GM23338 (cell line): Measurements from ENCODE around the gene RAPGEF3. TPM values are rescaled to one million over a fixed set of nuclear protein-coding genes. Genes with fewer than 3 reads are reported as not detected.

Experiments used
- ATAC-seq: fragments of 200-7000 bp; cut with Tn5 transposase; 3 replicates; pipeline ENCODE4 v1.9.1; 2020
- DNase-seq: peaks from one replicate; pipeline ENCODE4 v3.0.0-alpha.2; 2015; ENCODE audit warnings: low spot score
- H2AFZ ChIP-seq: fragments of 200-600 bp; sonication (generic); 2 replicates; pipeline ENCODE4 v1.8.0; 2016; ENCODE audit warnings: antibody characterized with exemption, mild to moderate bottlenecking, moderate library complexity
- H3F3A ChIP-seq: fragments of 200-600 bp; sonication (generic); replicated peaks from 2 replicates; pipeline ENCODE4 v1.8.0; 2017; ENCODE audit warnings: antibody characterized with exemption, mixed run types, low read depth
- H3K27ac ChIP-seq: fragments of 200-600 bp; sonication (generic); 2 replicates; pipeline ENCODE4 v1.6.1; 2016; ENCODE audit warnings: low read depth
- H3K27me3 ChIP-seq: fragments of 200-600 bp; sonication (generic); 2 replicates; pipeline ENCODE4 v1.8.0; 2016; ENCODE audit warnings: mild to moderate bottlenecking, mixed run types, moderate library complexity; ENCODE audit not compliant: insufficient read depth
- H3K36me3 ChIP-seq: fragments of 200-600 bp; sonication (generic); 2 replicates; pipeline ENCODE4 v1.8.0; 2016; ENCODE audit warnings: mild to moderate bottlenecking; ENCODE audit not compliant: insufficient read depth
- H3K4me1 ChIP-seq: fragments of 200-600 bp; sonication (generic); 2 replicates; pipeline ENCODE4 v1.8.0; 2016; ENCODE audit warnings: mild to moderate bottlenecking, moderate library complexity; ENCODE audit not compliant: insufficient read depth
- H3K4me2 ChIP-seq: fragments of 200-600 bp; sonication (generic); 2 replicates; pipeline ENCODE4 v1.7.1; 2017; ENCODE audit warnings: mixed run types
- H3K4me3 ChIP-seq: fragments of 200-600 bp; sonication (generic); 2 replicates; pipeline ENCODE4 v1.6.1; 2016; ENCODE audit warnings: mixed run types
- H3K79me2 ChIP-seq: fragments of 200-600 bp; sonication (generic); replicated peaks from 2 replicates; pipeline ENCODE4 v1.8.0; 2017; ENCODE audit warnings: mild to moderate bottlenecking; ENCODE audit not compliant: insufficient read depth
- H3K9me2 ChIP-seq: fragments of 200-600 bp; sonication (generic); 2 replicates; pipeline ENCODE4 v1.8.0; 2017; ENCODE audit not compliant: insufficient read depth
- H4K20me1 ChIP-seq: fragments of 200-600 bp; sonication (generic); replicated peaks from 2 replicates; pipeline ENCODE4 v1.8.0; 2017; ENCODE audit warnings: mild to moderate bottlenecking; ENCODE audit not compliant: insufficient read depth
- H3K27ac Mint-ChIP-seq: 2 replicates; pipeline ENCODE4 v1.8.0; 2020; ENCODE audit warnings: inconsistent platforms, mild to moderate bottlenecking, moderate library complexity, mixed read lengths
- H3K27me3 Mint-ChIP-seq: 3 replicates; pipeline ENCODE4 v1.8.0; 2022; ENCODE audit warnings: low read depth, mild to moderate bottlenecking, moderate library complexity, mixed read lengths, inconsistent platforms; ENCODE audit not compliant: insufficient read depth, poor library complexity
- H3K36me3 Mint-ChIP-seq: 3 replicates; pipeline ENCODE4 v1.8.0; 2021; ENCODE audit warnings: low read depth, mild to moderate bottlenecking, inconsistent platforms, moderate library complexity, mixed read lengths
- H3K4me1 Mint-ChIP-seq: 3 replicates; pipeline ENCODE4 v1.8.0; 2020; ENCODE audit warnings: mild to moderate bottlenecking, inconsistent platforms, mixed read lengths
- H3K4me3 Mint-ChIP-seq: 3 replicates; pipeline ENCODE4 v1.8.0; 2021; ENCODE audit warnings: moderate library complexity, mild to moderate bottlenecking, inconsistent platforms, mixed read lengths
- H3K9me3 Mint-ChIP-seq: 3 replicates; pipeline ENCODE4 v1.8.0; 2020; ENCODE audit warnings: moderate library complexity, mild to moderate bottlenecking, inconsistent platforms, mixed read lengths
- CREB1 ChIP-seq: fragments of 250-450 bp; sonication (Bioruptor Pico); IDR thresholded peaks from 2 replicates; pipeline ENCODE4 v1.5.0; 2020; ENCODE audit warnings: low read depth, mild to moderate bottlenecking, moderate library complexity
- JUNB ChIP-seq: IDR thresholded peaks from one replicate; pipeline ENCODE4 v1.6.1; 2016; ENCODE audit warnings: antibody characterized with exemption; ENCODE audit not compliant: unreplicated experiment
- STAT1 ChIP-seq: IDR thresholded peaks from one replicate; pipeline ENCODE4 v1.6.1; 2016; ENCODE audit warnings: antibody characterized with exemption; ENCODE audit not compliant: unreplicated experiment
- polyA plus RNA-seq: library from polyadenylated mRNA; unstranded; fragments of >200 nt; fragmentation: Nextera tagmentation; extraction: Ambion mirVana; gene quantifications from 2 replicates; pipeline ENCODE4 v1.2.1, GENCODE V29; 2016
- total RNA-seq: library from RNA; depleted of rRNA; stranded (reverse); fragments of >200 nt; shearing (Covaris generic); gene quantifications from 2 replicates; pipeline ENCODE4 v1.2.3, GENCODE V29; 2014
- TF ChIP-seq, protein P1 (sequence below): fragments of 250-450 bp; sonication (Bioruptor Pico); IDR thresholded peaks from 2 replicates; pipeline ENCODE4 v1.5.0; 2020; ENCODE audit warnings: mild to moderate bottlenecking, moderate library complexity
- TF ChIP-seq, protein P2 (sequence below): IDR thresholded peaks from 2 replicates; pipeline ENCODE4 v1.6.1; 2016; ENCODE audit warnings: antibody characterized with exemption
- TF ChIP-seq, protein P3 (sequence below), 2 experiments: fragments of 200-600 bp in 1 of 2; sonication (generic) in 1 of 2; conservative IDR thresholded peaks; 2 replicates each; pipeline versions ENCODE4 v1.5.1 to v1.6.1; 2016 to 2017; ENCODE audit warnings: antibody characterized with exemption in 2 of 2, low read depth in 2 of 2, mild to moderate bottlenecking in 2 of 2, moderate library complexity in 1 of 2
- TF ChIP-seq, protein P4 (sequence below): IDR thresholded peaks from one replicate; pipeline ENCODE4 v1.6.1; 2018; ENCODE audit warnings: antibody characterized with exemption; ENCODE audit not compliant: unreplicated experiment

RAPGEF3 gene
- total and polyA plus RNA-seq, 2 experiments from 2014 or later: 2.3 to 11.8 TPM

DNA sequence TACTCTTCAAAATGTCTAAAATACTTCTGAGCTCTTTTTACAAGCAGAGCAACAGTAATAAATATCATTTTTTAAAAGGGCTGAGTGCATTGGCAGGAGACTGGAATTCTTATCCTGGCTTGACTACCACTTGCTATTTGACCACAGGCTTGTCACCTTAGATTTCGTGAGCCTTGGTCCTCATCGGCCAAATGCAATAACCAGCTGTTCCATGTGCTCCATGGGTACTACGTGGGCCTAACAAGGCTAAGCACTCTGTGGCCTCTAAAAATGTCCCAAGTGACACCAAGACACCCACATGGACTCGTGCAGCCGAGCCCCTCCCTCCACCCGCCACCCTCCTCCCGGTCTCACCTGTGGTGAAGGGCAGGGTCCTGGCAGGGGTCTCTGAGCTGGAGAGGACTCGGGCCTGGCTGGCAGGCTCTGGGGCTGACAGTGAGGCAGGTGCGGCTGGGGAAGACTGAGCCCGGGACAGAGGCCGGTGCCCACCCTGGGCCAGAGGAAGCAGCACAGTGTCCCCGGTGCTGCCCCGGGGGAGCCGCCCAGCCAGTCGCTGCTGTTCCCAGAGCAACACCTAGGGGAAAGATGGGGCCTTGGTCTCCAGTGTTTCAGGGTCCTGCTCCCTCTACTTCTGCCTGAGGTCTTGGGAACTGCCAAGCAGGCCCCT lies 34.5 kb upstream of the RAPGEF3 start:
- no peak for ATAC-seq
- no peak overlapping the region for H3K4me3 Mint-ChIP-seq
- peaks cover 11% of the 10 kb centered on the region for H3K36me3 ChIP-seq
- no peaks in the 10 kb centered on the region for H3K79me2 ChIP-seq
- H3K9me3 Mint-ChIP-seq: no peaks in the 10 kb centered on the region; the same call in 2 of the 3 replicates
- no peaks in the 10 kb centered on the region for H3F3A ChIP-seq
- no peak overlapping the region for H3K27ac Mint-ChIP-seq
- peaks cover 64% of the 10 kb centered on the region for H3K36me3 Mint-ChIP-seq
- H2AFZ ChIP-seq: no peak overlapping the region
- no peaks in the 10 kb centered on the region for H3K4me1 ChIP-seq
- no peak for DNase-seq
- peaks cover 10% of the 10 kb centered on the region for H3K27me3 Mint-ChIP-seq
- H3K9me2 ChIP-seq: no peaks in the 10 kb centered on the region
- peaks cover 3% of the 10 kb centered on the region; the same call in 1 of the 2 replicates for H4K20me1 ChIP-seq
- H3K27ac ChIP-seq: no peak overlapping the region
- TF ChIP-seq CREB1 (no peak), JUNB (no peak), STAT1 (no peak)
- TF ChIP-seq, protein P1, sequence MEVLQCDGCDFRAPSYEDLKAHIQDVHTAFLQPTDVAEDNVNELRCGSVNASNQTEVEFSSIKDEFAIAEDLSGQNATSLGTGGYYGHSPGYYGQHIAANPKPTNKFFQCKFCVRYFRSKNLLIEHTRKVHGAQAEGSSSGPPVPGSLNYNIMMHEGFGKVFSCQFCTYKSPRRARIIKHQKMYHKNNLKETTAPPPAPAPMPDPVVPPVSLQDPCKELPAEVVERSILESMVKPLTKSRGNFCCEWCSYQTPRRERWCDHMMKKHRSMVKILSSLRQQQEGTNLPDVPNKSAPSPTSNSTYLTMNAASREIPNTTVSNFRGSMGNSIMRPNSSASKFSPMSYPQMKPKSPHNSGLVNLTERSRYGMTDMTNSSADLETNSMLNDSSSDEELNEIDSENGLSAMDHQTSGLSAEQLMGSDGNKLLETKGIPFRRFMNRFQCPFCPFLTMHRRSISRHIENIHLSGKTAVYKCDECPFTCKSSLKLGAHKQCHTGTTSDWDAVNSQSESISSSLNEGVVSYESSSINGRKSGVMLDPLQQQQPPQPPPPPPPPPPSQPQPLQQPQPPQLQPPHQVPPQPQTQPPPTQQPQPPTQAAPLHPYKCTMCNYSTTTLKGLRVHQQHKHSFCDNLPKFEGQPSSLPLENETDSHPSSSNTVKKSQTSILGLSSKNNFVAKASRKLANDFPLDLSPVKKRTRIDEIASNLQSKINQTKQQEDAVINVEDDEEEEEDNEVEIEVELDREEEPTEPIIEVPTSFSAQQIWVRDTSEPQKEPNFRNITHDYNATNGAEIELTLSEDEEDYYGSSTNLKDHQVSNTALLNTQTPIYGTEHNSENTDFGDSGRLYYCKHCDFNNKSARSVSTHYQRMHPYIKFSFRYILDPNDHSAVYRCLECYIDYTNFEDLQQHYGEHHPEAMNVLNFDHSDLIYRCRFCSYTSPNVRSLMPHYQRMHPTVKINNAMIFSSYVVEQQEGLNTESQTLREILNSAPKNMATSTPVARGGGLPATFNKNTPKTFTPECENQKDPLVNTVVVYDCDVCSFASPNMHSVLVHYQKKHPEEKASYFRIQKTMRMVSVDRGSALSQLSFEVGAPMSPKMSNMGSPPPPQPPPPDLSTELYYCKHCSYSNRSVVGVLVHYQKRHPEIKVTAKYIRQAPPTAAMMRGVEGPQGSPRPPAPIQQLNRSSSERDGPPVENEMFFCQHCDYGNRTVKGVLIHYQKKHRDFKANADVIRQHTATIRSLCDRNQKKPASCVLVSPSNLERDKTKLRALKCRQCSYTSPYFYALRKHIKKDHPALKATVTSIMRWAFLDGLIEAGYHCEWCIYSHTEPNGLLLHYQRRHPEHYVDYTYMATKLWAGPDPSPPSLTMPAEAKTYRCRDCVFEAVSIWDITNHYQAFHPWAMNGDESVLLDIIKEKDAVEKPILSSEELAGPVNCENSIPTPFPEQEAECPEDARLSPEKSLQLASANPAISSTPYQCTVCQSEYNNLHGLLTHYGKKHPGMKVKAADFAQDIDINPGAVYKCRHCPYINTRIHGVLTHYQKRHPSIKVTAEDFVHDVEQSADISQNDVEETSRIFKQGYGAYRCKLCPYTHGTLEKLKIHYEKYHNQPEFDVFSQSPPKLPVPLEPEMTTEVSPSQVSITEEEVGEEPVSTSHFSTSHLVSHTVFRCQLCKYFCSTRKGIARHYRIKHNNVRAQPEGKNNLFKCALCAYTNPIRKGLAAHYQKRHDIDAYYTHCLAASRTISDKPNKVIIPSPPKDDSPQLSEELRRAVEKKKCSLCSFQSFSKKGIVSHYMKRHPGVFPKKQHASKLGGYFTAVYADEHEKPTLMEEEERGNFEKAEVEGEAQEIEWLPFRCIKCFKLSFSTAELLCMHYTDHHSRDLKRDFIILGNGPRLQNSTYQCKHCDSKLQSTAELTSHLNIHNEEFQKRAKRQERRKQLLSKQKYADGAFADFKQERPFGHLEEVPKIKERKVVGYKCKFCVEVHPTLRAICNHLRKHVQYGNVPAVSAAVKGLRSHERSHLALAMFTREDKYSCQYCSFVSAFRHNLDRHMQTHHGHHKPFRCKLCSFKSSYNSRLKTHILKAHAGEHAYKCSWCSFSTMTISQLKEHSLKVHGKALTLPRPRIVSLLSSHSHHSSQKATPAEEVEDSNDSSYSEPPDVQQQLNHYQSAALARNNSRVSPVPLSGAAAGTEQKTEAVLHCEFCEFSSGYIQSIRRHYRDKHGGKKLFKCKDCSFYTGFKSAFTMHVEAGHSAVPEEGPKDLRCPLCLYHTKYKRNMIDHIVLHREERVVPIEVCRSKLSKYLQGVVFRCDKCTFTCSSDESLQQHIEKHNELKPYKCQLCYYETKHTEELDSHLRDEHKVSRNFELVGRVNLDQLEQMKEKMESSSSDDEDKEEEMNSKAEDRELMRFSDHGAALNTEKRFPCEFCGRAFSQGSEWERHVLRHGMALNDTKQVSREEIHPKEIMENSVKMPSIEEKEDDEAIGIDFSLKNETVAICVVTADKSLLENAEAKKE (CRISPR knock-in tag): no peak
- TF ChIP-seq, protein P2, sequence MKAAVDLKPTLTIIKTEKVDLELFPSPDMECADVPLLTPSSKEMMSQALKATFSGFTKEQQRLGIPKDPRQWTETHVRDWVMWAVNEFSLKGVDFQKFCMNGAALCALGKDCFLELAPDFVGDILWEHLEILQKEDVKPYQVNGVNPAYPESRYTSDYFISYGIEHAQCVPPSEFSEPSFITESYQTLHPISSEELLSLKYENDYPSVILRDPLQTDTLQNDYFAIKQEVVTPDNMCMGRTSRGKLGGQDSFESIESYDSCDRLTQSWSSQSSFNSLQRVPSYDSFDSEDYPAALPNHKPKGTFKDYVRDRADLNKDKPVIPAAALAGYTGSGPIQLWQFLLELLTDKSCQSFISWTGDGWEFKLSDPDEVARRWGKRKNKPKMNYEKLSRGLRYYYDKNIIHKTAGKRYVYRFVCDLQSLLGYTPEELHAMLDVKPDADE: no peak
- TF ChIP-seq, protein P3, sequence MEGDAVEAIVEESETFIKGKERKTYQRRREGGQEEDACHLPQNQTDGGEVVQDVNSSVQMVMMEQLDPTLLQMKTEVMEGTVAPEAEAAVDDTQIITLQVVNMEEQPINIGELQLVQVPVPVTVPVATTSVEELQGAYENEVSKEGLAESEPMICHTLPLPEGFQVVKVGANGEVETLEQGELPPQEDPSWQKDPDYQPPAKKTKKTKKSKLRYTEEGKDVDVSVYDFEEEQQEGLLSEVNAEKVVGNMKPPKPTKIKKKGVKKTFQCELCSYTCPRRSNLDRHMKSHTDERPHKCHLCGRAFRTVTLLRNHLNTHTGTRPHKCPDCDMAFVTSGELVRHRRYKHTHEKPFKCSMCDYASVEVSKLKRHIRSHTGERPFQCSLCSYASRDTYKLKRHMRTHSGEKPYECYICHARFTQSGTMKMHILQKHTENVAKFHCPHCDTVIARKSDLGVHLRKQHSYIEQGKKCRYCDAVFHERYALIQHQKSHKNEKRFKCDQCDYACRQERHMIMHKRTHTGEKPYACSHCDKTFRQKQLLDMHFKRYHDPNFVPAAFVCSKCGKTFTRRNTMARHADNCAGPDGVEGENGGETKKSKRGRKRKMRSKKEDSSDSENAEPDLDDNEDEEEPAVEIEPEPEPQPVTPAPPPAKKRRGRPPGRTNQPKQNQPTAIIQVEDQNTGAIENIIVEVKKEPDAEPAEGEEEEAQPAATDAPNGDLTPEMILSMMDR (conservative IDR thresholded peaks at IDR 0.05; ENCODE audit: low read depth in 2 of 2): no peak
- TF ChIP-seq, protein P4, sequence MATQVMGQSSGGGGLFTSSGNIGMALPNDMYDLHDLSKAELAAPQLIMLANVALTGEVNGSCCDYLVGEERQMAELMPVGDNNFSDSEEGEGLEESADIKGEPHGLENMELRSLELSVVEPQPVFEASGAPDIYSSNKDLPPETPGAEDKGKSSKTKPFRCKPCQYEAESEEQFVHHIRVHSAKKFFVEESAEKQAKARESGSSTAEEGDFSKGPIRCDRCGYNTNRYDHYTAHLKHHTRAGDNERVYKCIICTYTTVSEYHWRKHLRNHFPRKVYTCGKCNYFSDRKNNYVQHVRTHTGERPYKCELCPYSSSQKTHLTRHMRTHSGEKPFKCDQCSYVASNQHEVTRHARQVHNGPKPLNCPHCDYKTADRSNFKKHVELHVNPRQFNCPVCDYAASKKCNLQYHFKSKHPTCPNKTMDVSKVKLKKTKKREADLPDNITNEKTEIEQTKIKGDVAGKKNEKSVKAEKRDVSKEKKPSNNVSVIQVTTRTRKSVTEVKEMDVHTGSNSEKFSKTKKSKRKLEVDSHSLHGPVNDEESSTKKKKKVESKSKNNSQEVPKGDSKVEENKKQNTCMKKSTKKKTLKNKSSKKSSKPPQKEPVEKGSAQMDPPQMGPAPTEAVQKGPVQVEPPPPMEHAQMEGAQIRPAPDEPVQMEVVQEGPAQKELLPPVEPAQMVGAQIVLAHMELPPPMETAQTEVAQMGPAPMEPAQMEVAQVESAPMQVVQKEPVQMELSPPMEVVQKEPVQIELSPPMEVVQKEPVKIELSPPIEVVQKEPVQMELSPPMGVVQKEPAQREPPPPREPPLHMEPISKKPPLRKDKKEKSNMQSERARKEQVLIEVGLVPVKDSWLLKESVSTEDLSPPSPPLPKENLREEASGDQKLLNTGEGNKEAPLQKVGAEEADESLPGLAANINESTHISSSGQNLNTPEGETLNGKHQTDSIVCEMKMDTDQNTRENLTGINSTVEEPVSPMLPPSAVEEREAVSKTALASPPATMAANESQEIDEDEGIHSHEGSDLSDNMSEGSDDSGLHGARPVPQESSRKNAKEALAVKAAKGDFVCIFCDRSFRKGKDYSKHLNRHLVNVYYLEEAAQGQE: no peak
- no peak overlapping the region for H3K4me3 ChIP-seq
- no peak overlapping the region for H3K4me2 ChIP-seq
- peaks cover 10% of the 10 kb centered on the region for H3K4me1 Mint-ChIP-seq
- no peaks in the 10 kb centered on the region for H3K27me3 ChIP-seq
